Loucy (cell line): ENCODE measurements around the gene SLC26A9.

Experiments used
- EZH2phosphoT487 ChIP-seq: fragments of 200-600 bp; IDR thresholded peaks from 2 replicates; pipeline ENCODE4 v1.6.1; 2018; ENCODE audit warnings: antibody characterized with exemption, mild to moderate bottlenecking, moderate library complexity, borderline replicate concordance
- TF ChIP-seq, protein P1 (sequence below): fragments of 200-600 bp; sonication (generic); conservative IDR thresholded peaks from 2 replicates; pipeline ENCODE4 v1.5.1; 2014; ENCODE audit warnings: mild to moderate bottlenecking, antibody characterized with exemption, low read length

DNA sequence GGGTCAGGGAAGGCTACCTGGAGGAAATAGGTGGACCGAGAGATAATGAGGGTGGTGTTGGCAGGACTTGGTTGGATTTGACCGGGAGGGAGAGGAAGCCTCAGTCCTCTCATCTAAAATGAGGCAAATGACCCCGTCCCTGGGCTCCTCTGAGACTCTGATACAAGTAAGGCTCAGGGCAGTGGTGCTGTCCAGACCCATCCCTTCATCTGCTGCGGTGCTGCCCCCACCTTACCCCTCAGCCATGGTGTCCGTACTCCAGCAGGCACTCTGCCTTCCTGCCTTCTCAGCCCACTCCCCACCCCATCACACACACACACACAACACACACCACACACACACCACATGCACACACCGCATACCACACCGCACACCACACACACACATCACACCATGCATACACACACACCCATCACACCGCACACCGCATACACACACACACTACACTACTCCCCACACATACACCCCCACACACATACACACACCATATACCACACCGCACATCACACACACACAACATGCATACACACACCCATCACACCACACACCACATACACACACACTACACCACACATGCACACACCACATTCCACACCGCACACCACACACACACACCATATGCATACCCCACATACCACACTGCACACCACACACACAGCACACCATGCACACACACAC, 29.4 kb upstream of the SLC26A9 start:
- TF ChIP-seq, protein P1, sequence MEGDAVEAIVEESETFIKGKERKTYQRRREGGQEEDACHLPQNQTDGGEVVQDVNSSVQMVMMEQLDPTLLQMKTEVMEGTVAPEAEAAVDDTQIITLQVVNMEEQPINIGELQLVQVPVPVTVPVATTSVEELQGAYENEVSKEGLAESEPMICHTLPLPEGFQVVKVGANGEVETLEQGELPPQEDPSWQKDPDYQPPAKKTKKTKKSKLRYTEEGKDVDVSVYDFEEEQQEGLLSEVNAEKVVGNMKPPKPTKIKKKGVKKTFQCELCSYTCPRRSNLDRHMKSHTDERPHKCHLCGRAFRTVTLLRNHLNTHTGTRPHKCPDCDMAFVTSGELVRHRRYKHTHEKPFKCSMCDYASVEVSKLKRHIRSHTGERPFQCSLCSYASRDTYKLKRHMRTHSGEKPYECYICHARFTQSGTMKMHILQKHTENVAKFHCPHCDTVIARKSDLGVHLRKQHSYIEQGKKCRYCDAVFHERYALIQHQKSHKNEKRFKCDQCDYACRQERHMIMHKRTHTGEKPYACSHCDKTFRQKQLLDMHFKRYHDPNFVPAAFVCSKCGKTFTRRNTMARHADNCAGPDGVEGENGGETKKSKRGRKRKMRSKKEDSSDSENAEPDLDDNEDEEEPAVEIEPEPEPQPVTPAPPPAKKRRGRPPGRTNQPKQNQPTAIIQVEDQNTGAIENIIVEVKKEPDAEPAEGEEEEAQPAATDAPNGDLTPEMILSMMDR: no peak
- TF ChIP-seq EZH2phosphoT487: no peak
